GM12878 (cell line): ENCODE results near the gene ZNF30. TPM values are rescaled to one million over a fixed set of nuclear protein-coding genes. Genes with fewer than 3 reads are reported as not detected.

Source experiments
- ATAC-seq: fragments of 200-7000 bp; cut with Tn5 transposase; 3 replicates; pipeline ENCODE4 v1.9.1; 2020; ENCODE audit warnings: mild to moderate bottlenecking, moderate library complexity
- BruUV-seq: library from RNA; stranded (reverse); fragments of 400-500 nt; replicated peaks from 2 replicates; lab custom pipeline; 2021; lab: Mats Ljungman, UMichigan
- CTCF ChIA-PET: fragments of 300-600 bp; sonication (Branson Sonifier 250); formaldehyde crosslinking; extraction: SDS; loops from one replicate; lab custom pipeline; 2021; ENCODE audit warnings: inconsistent platforms; lab: Yijun Ruan, JAX
- POLR2A ChIA-PET: fragments of 350-600 bp; formaldehyde crosslinking; extraction: SDS; loops from one replicate; lab custom pipeline; 2021; ENCODE audit warnings: inconsistent platforms; lab: Charles Lee
- RAD21 ChIA-PET: fragments of 300-600 bp; sonication (Branson Sonifier 250); formaldehyde crosslinking; loops from one replicate; lab custom pipeline; 2023; ENCODE audit warnings: antibody characterized with exemption; ENCODE audit not compliant: unreplicated experiment; lab: Charles Lee
- SMC1A ChIA-PET: fragments of 300-600 bp; sonication (Branson Sonifier 250); formaldehyde crosslinking; loops from one replicate; lab custom pipeline; 2023; ENCODE audit not compliant: unreplicated experiment, uncharacterized antibody; lab: Charles Lee
- DNase-seq: peaks from one replicate; pipeline ENCODE4 v3.0.0-alpha.2; 2011; ENCODE audit warnings: low read depth, low spot score
- FAIRE-seq: peaks from 3 replicates; lab custom pipeline; 2011; peaks lifted over from hg19 to GRCh38; lab: Jason Lieb, UNC
- H2AFZ ChIP-seq: 2 replicates; pipeline ENCODE4 v1.6.0; 2011; ENCODE audit warnings: low read depth, low read length, control low read depth; ENCODE audit not compliant: control insufficient read depth
- H3K27ac ChIP-seq: 2 replicates; pipeline ENCODE4 v1.5.1; 2011; ENCODE audit warnings: control low read depth; ENCODE audit not compliant: control insufficient read depth, insufficient read depth
- H3K27me3 ChIP-seq, 2 experiments: replicated peaks in 1 of 2; 2 replicates each; pipeline versions ENCODE4 v1.6.0 to v1.6.1; 2011; ENCODE audit warnings: low read length in 1 of 2; ENCODE audit not compliant: control insufficient read depth in 2 of 2, insufficient read depth in 2 of 2
- H3K36me3 ChIP-seq, 2 experiments: 2 replicates each; pipeline ENCODE4 v1.5.1; 2011; ENCODE audit warnings: low read length in 1 of 2; ENCODE audit not compliant: control insufficient read depth in 2 of 2, insufficient read depth in 2 of 2
- H3K4me1 ChIP-seq: 2 replicates; pipeline ENCODE4 v1.6.1; 2011; ENCODE audit warnings: mild to moderate bottlenecking, low read length, moderate library complexity, mixed read lengths; ENCODE audit not compliant: control insufficient read depth, insufficient read depth
- H3K4me2 ChIP-seq: 2 replicates; pipeline ENCODE4 v1.6.0; 2011; ENCODE audit warnings: control low read depth; ENCODE audit not compliant: control insufficient read depth, insufficient read depth
- H3K4me3 ChIP-seq: fragments of 200-600 bp; sonication (generic); 2 replicates; pipeline ENCODE4 v1.5.1; 2016
- H3K79me2 ChIP-seq: 2 replicates; pipeline ENCODE4 v1.6.0; 2011; ENCODE audit warnings: low read length; ENCODE audit not compliant: control insufficient read depth, insufficient read depth
- H3K9ac ChIP-seq: 2 replicates; pipeline ENCODE4 v1.8.0; 2011; ENCODE audit warnings: low read length, control low read depth, mixed read lengths; ENCODE audit not compliant: control insufficient read depth, insufficient read depth
- H3K9me3 ChIP-seq: replicated peaks from 3 replicates; pipeline ENCODE4 v1.5.1; 2011; ENCODE audit warnings: mild to moderate bottlenecking, low read length; ENCODE audit not compliant: control insufficient read depth, insufficient read depth
- H4K20me1 ChIP-seq: 2 replicates; pipeline ENCODE4 v1.6.0; 2011; ENCODE audit not compliant: control insufficient read depth, insufficient read depth
- ASH2L ChIP-seq: fragments of 300-600, 200-600 bp; sonication (generic); IDR thresholded peaks from 2 replicates; pipeline ENCODE4 v1.6.1; 2017; ENCODE audit warnings: low read depth, mild to moderate bottlenecking, borderline replicate concordance
- BRCA1 ChIP-seq: IDR thresholded peaks from 2 replicates; pipeline ENCODE4 v1.6.1; 2011; ENCODE audit warnings: low read depth, low read length, improper control_type of control experiment
- EP300 ChIP-seq, 2 experiments: fragments of 150-350 bp in 1 of 2; IDR thresholded peaks; 2 replicates each; pipeline ENCODE4 v1.6.1; 2011 to 2012; ENCODE audit warnings: low read depth in 2 of 2, low read length in 2 of 2, borderline replicate concordance in 1 of 2, improper control_type of control experiment in 1 of 2, inconsistent platforms in 1 of 2; ENCODE audit not compliant: control insufficient read depth in 1 of 2
- IRF4 ChIP-seq: IDR thresholded peaks from 2 replicates; pipeline ENCODE4 v1.6.1; 2011; ENCODE audit warnings: low read depth, low read length
- KDM1A ChIP-seq: fragments of 200-600 bp; sonication (generic); IDR thresholded peaks from 2 replicates; pipeline ENCODE4 v1.6.1; 2016; ENCODE audit warnings: borderline replicate concordance
- MTA2 ChIP-seq: fragments of 450-650 bp; IDR thresholded peaks from 2 replicates; pipeline ENCODE4 v1.6.1; 2016; ENCODE audit warnings: low read depth, mild to moderate bottlenecking, moderate library complexity
- NFYB ChIP-seq: IDR thresholded peaks from 2 replicates; pipeline ENCODE4 v1.6.1; 2011; ENCODE audit warnings: low read depth, mild to moderate bottlenecking, low read length, improper control_type of control experiment, moderate library complexity; ENCODE audit not compliant: insufficient read depth
- PBX3 ChIP-seq: IDR thresholded peaks from 2 replicates; pipeline ENCODE4 v1.6.1; 2011; ENCODE audit warnings: mild to moderate bottlenecking, low read depth, low read length, moderate library complexity; ENCODE audit not compliant: insufficient replicate concordance
- POU2F2 ChIP-seq: IDR thresholded peaks from 3 replicates; pipeline ENCODE4 v1.6.1; 2011; ENCODE audit warnings: low read depth, mild to moderate bottlenecking, low read length, borderline replicate concordance
- SKIL ChIP-seq: fragments of 450-650 bp; IDR thresholded peaks from 2 replicates; pipeline ENCODE4 v1.6.1; 2017; ENCODE audit warnings: mild to moderate bottlenecking, low read depth, inconsistent platforms; ENCODE audit not compliant: poor library complexity, severe bottlenecking
- SP1 ChIP-seq: IDR thresholded peaks from one replicate; pipeline ENCODE4 v1.6.1; 2011; ENCODE audit warnings: low read depth, low read length
- SPI1 ChIP-seq: IDR thresholded peaks from 2 replicates; pipeline ENCODE4 v1.6.1; 2011; ENCODE audit warnings: low read depth, mild to moderate bottlenecking, low read length, moderate library complexity, borderline replicate concordance; ENCODE audit not compliant: insufficient read depth
- SUZ12 ChIP-seq: fragments of 200-600 bp; sonication (generic); IDR thresholded peaks from one replicate; pipeline ENCODE4 v1.6.1; 2018; ENCODE audit warnings: antibody characterized with exemption, mild to moderate bottlenecking; ENCODE audit not compliant: unreplicated experiment
- WRNIP1 ChIP-seq: IDR thresholded peaks from 2 replicates; pipeline ENCODE4 v1.6.1; 2011; ENCODE audit warnings: low read depth, low read length, improper control_type of control experiment, borderline replicate concordance
- ZNF274 ChIP-seq: IDR thresholded peaks from one replicate; pipeline ENCODE4 v1.8.0; 2011; ENCODE audit not compliant: insufficient read length, insufficient read depth
- ZNF384 ChIP-seq: IDR thresholded peaks from 2 replicates; pipeline ENCODE4 v1.6.1; 2012; ENCODE audit warnings: low read depth, mild to moderate bottlenecking, low read length, improper control_type of control experiment, borderline replicate concordance
- WGBS: methylation state at CpG from one replicate; pipeline ENCODE4 v1.1.6; 2016; ENCODE audit warnings: low lambda C conversion rate; ENCODE audit not compliant: insufficient replicate concordance, insufficient coverage; ENCODE audit errors: missing lambda C conversion rate; 5-methylcytosine and 5-hydroxymethylcytosine counted together
- in situ Hi-C: fragments of 300-500 bp; cut with MboI; formaldehyde crosslinking; loops from 9 replicates; pipeline ENCODE4 v1.14.3; 2018; ENCODE audit warnings: mixed read lengths
- intact Hi-C: fragments of 100-400 bp; cut with micrococcal nuclease; formaldehyde crosslinking; loops from one replicate; pipeline ENCODE4 v1.14.2; 2022; ENCODE audit not compliant: unreplicated experiment
- polyA plus RNA-seq, 11 experiments: library from polyadenylated mRNA; depleted of rRNA in 4 of 11; unstranded in 6 of 11; stranded (reverse) in 5 of 11; fragments of >200 nt; fragmentation: Nextera tagmentation in 4 of 11; fragmentation: Illumina TruSeq in 1 of 11; extraction: Ambion mirVana in 4 of 11; extraction: Trizol in 1 of 11; gene quantifications; 1 replicate in 1 of 11; 2 replicates in 10 of 11; pipeline versions ENCODE4 v1.2.1 to v1.2.3, GENCODE V29; 2011 to 2016; ENCODE audit warnings: inconsistent platforms in 2 of 11, missing spikeins in 2 of 11, low read depth in 1 of 11
- total RNA-seq, 4 experiments: library from RNA; depleted of rRNA in 3 of 4; stranded (reverse); fragments of >200 nt in 3 of 4; fragmentation: Illumina TruSeq in 1 of 4; extraction: Trizol in 1 of 4; gene quantifications; 2 replicates each; pipeline versions ENCODE4 v1.2.1 to v1.2.3, GENCODE V29; 2013 to 2021

Gene ZNF30
- total and polyA plus RNA-seq, 10 of the 15 experiments (the other 5 are each of a cell fraction or from before 2014, with no cell fraction given): 0.85 to 2.3 (median 1.3) TPM

GRCh38 chr19:34926361-34926684 is 380 bp upstream of the ZNF30 start:
- in situ Hi-C loops: no loop called here
- no TSS peak for BruUV-seq
- ChIA-PET SMC1A (interaction anchor here (1.6 kb wide), 1 partner anchor 160 kb away, joined by 3 read pairs; no protein-coding TSS in a partner anchor), RAD21 (interaction anchor here (0.6 kb wide), 1 partner anchor 407 kb away, joined by 3 read pairs; no protein-coding TSS in a partner anchor), CTCF (no interaction called here), POLR2A (interaction anchor here (1.1 kb wide), 1 partner anchor 154 kb away, joined by 3 read pairs; no protein-coding TSS in a partner anchor)
- Histone ChIP-seq H3K27ac (no peak overlapping the region), H3K4me1 (no peaks in the 10 kb centered on the region), H3K4me3 (no peak overlapping the region), H3K27me3 (no peaks in the 10 kb centered on the region), H3K9ac (no peak overlapping the region), H3K4me2 (no peak overlapping the region), H2AFZ (peak overlapping the region; percentile 75), H3K9me3 (no peaks in the 10 kb centered on the region), H3K36me3 (no peaks in the 10 kb centered on the region), H4K20me1 (no peaks in the 10 kb centered on the region), H3K79me2 (no peaks in the 10 kb centered on the region)
- ATAC-seq: no peak
- DNase-seq: no peak
- intact Hi-C loops: no loop called here
- TF ChIP-seq SP1: no peak
- TF ChIP-seq ZNF384: no peak
- TF ChIP-seq SUZ12: no peak
- TF ChIP-seq BRCA1: no peak
- no peak for TF ChIP-seq NFYB
- no peak for TF ChIP-seq SKIL
- no peak for TF ChIP-seq ASH2L
- no peak for TF ChIP-seq KDM1A
- TF ChIP-seq MTA2: no peak
- no peak for TF ChIP-seq SPI1
- TF ChIP-seq EP300 (IDR thresholded peaks at IDR 0.05; ENCODE audit: borderline replicate concordance in 1 of 2, control insufficient read depth in 1 of 2, low read depth in 2 of 2, low read length in 2 of 2): no peak
- no peak for TF ChIP-seq PBX3
- TF ChIP-seq POU2F2: no peak
- TF ChIP-seq IRF4: no peak
- TF ChIP-seq WRNIP1: no peak
- no peak for TF ChIP-seq ZNF274
- no peak for FAIRE-seq
- WGBS: 65% methylated on average over 3 of the region's 3 CpGs
